HPDE6-E6E7 (cell line): ENCODE data around the gene ZNRF1.

Experiments used
- DNase-seq: peaks from one replicate; pipeline ENCODE4 v3.0.0; 2011; ENCODE audit warnings: missing footprints; ENCODE audit errors: extremely low spot score

The ZNRF1 gene

DNA sequence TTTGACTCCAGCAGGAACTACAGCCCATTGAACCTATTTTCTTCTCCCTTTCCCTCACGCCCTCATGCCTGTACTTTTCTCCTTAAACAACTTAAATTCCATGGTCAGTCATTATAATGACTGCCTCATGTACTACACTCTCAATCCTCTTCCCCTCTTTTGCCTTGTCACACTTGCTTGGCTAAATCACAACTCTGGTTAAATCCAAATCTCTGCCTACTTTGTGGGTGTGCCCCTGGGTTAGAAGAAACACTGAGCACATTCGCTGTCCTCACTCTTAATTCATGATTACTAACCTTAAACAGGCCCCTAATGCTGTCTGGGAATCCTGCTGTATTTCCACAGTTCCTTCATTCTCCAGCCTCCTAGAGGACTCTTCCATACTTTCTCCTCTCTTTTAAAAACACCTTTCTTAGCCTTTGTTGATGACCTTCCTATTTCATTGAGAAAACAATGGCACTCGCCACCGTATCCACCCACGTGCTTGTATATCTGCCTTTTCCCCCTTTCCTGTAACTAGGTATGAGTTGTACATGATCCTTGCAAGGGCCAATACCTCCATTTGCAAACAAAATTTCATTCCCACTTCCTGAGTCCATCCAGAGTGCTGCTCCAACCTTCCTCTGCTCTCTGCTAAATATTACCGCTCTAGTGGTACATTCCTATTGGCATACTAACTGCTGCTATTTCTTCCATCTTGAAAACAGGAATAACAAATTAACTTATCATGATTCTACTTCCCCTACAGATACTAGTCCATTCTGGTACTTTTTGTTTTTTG is 28.9 kb downstream of the ZNRF1 start:
- no peak for DNase-seq

DNA sequence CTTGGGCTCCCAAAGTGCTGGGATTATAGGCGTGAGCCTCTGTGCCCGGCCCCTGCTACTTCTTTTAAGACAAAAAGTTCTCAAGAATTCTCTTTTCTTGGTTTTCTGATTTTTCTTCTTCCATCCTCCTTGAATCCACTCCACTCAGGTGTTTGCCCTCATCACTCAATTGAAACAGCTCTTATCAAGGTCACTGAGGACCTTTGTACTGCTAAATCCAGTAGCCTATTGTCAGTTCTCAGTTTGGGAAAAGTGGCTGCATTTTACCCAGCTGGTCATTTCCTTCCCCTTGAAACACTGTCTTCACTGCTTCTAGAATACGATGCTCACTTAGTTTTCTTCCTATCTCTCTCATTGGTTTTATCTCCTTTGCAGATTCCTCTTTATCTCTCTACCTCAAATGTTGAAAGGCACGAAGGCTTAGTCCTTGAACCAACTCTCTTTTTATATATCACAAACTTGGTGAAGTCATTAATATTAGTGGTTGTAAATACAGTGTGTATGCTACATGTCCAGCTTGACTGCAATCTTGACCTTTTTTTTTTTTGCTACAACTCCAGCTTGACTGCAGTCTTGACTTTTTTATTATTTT is 29.8 kb downstream of the ZNRF1 start:
- no peak for DNase-seq

GRCh38 chr16:75029854-75030253 is 31.0 kb downstream of the ZNRF1 start:
- no peak for DNase-seq

DNA sequence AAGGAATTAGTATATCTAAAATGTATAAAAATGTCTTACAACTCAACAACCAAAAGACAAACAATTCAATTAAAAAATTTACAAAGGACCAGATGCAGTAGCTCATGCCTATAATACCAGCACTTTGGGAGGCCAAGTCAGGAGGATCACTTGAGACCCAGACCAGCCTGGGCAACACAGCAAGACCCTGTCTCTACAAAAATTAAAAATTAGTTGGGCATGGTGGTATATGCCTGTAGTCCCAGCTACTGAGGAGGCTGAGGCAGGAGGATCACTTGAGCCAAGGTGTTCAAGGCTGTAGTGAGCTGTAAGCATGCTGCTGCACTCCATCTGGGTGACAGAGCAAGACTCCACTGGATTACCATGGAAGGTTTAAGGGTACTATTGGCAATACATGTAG is 33.8 kb downstream of the ZNRF1 start:
- DNase-seq: no peak

DNA sequence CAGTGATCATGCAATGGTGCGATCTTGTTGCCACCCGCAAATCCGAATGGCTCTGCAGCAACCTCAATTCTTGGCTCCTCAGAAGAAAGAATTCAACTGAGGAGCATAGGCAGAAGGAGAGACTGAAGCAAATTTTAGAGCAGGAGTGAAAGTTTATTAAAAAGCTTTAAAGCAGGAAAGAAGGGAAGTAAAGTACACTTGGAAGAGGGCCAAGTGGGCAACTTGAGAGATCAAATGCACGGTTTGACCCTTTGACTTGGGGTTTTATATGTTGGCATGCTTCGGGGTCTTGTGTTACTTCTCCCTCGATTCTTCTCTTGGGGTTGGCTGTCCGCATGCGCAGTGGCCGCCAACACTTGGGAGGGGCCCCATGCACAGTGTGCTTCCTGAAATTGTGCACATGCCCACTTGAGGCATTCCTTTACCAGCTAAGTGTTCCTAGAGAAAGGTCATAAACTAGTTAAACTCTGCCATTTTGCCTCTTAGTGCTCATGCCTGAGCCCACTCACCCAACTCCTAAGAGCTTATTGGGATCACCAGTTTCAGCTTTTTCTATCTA is 36.7 kb downstream of the ZNRF1 start:
- DNase-seq: no peak

GRCh38 chr16:75038036-75038858 is 39.4 kb downstream of the ZNRF1 start:
- DNase-seq: no peak

- no peak for DNase-seq
Measured at GRCh38 chr16:75039941-75040340, 41.1 kb downstream of the ZNRF1 start.

GRCh38 chr16:75042426-75043174 is 43.8 kb downstream of the ZNRF1 start:
- DNase-seq: no peak

- DNase-seq: no peak
Measured at GRCh38 chr16:75043175-75043895, 44.5 kb downstream of the ZNRF1 start.

DNA sequence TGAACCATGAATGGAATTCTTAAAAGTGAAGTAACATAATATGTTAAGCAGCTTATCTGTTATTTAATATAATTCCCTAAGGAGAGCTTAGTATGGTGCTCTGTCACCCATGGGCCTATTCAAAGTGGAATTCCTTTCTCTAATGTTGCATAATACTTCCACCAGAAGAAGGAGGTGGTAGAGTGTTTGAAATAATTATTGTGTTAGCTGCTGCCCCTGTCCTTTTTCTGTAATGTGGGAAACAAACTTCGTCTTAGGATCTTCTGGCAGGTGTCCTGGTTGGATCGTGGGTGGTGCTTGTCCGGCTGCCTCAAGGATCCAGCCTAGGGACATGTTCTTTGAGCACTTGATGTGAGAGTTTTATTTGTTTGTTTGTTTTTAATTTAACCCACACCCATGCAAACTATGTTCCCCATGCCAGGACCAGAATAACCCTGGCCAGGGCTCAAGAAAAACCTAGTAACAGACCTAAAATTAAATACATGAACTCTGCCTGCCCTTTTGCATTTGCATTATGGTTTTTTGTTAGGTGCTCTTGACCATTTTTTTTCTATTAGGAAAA is 46.1 kb downstream of the ZNRF1 start:
- DNase-seq: no peak

- DNase-seq: no peak
Measured at GRCh38 chr16:75045424-75045823, 46.6 kb downstream of the ZNRF1 start.

DNA sequence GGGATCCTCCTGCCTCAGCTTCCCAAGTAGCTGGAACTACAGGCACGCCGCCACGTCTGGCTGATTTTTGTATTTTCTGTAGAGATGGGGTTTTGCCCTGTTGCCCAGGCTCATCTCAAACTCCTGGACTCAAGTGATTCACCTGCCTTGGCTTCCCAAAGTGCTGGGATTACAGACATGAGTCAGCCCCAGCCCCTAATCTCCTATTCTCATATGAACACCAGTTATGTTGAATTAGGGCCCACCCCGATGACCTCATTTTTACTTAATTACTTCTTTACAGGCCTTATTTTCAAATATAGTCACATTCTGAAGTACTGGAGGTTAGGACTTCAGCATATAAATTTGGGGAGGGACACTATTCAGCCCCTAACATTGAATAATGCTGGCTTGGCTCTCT is 49.2 kb downstream of the ZNRF1 start:
- DNase-seq: no peak

DNA sequence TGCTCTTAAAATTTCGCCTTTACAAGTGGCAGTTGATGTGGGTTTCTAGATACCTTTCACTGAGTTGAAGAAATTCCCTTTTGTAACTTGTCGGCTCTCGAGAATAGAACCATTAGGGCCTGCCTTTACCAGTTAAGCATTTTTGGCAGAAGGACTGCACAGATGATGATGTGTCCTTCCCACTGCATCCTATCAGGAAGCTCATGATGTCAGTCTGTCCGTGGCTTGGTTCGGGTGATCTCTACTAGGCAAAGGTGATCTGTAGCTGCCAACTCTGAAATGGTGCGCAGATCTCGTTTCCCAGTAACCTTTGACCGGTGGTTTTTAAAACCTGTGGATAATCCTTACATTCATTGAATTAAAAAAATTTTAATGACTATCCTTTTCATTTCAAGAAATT is 49.7 kb downstream of the ZNRF1 start:
- DNase-seq: no peak

GRCh38 chr16:75052481-75053202 is 53.8 kb downstream of the ZNRF1 start:
- DNase-seq: no peak

DNA sequence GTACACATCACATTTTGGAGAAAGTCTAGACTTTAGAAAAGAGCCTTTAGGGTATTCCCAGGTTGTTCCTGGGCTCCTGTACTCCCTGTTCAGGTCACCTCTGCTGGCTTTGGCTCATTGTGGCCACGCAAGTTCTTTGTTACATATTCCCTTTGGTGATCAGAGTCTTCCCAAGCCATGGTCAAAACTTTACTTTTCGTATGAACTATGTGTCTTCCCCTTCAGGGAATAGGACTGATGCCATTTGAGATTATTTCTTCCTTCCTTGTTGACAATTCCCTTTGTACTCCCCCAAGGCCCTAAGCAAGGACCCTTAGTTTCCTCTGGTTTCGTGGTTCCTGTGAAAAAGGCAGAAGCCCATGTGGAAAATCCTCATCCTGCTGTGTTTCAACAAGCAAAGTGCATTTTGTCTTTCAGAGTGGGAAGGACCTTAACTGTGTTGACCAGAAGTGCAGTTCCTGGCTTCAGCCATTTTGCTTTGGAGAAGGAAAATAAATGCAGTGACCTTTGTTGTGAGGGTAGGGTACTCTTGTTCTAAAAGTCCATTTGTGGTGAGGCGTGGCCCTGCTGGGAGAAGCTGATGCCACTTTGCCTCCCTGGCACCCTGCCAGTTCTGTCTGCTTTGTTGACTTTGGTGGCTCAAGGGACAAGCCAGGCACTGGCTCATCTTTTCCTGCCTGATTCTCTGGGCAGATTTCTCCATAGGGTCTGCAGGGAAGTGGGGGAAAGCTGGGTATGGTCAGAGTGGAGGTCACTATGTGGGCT is 55.1 kb downstream of the ZNRF1 start:
- no peak for DNase-seq

DNA sequence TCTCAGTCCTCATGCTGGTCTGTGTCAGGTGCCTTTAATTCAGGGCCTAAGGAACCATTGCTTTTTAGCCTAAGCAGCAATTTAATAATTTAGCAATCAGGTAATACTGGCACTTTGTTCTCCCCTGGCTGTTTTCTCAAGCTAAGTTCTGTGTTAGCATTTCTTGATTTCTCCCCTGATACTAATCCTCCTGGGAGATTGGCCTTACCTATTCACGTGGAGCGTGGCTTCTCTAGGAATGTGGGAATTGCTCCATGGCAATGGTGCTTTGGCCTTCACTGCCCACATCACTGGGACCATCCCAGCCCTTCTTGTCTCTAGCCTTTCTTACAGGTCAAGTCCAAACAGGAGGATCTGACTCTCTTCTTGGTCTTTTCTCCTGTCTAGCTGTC is 55.7 kb downstream of the ZNRF1 start:
- DNase-seq: no peak

GRCh38 chr16:75058806-75059205 is 60.0 kb downstream of the ZNRF1 start:
- no peak for DNase-seq

DNA sequence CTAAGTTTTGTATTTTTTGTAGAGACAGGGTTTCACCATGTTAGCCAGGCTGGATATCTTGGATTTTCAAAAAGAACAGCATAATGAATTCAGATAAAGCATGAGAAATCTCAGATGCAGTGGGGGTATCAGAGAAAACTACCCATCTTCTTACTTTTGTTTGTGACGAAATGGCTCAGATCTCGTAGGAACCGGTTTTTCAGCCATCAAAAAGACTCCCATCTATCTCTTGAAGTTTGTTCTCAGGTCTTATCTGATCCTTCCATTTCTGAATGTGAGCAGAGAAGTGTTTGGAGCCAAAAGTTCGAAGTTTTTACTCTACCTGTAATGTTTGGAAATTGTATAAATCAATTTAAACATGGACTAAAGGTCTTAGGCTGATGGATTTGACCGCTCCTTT is 60.6 kb downstream of the ZNRF1 start:
- DNase-seq: no peak

- DNase-seq: no peak
Measured at GRCh38 chr16:75060723-75061122, 61.9 kb downstream of the ZNRF1 start.
